Ureter (tissue), 1 donor: ENCODE results near the gene ATP2A2. TPM values are rescaled to one million over a fixed set of nuclear protein-coding genes. Genes with fewer than 3 reads are reported as not detected.
"Not testable (repeated sequence)": the region's sequence is repeated elsewhere in the genome, so short reads cannot be mapped to it uniquely, and the experiment has no call there.

ENCODE experiments used
- DNase-seq: peaks from one replicate; pipeline ENCODE4 v3.0.0-alpha.2; 2020; ENCODE audit warnings: low spot score
- total RNA-seq: library from RNA; stranded (reverse); gene quantifications from one replicate; pipeline ENCODE4 v1.2.4, GENCODE V29; 2023
- donor health status: DM: yes; HTN: yes; CAD: no.

ATP2A2 gene
- total RNA-seq, result 357 TPM

- DNase-seq, result peak; percentile 89
Observed at GRCh38 chr12:110280779-110281548, at the start of gene ATP2A2. TSS of gene ATP2A2 (plus strand) at chr12:110281247. CDS start at chr12:110281790, 543 bp downstream.

DNA sequence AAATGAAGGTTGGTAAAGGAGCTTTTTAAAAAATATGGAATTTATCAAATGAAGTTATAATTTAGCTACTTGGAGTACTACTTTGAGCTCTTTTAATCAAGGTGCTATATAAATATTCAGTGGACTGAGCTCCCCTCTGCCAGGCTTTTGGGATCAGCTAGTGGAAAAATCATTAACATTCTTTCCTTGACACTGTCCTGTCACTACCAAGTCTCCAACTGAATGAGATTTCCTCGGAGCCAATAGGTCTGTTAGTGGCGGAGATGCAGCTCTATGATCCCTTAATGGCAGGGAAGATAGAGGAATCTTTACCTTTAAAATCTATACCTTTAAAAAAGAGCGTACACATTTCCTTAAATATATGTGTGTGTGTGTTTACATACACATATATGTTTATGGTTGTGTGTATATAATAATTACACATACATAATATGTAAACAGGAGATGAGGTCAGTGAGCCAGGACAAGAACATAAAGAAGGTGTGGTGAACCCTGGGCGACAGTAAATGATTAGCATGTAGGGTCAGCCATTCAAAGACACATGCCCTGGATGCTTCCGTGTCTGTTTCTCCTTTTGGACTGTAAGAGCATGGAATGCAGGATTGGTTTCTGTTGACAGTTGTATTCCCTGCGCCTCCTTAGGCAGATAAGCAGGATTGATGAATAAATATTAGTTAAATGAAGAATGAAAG is 47.7 kb upstream of the ATP2A2 start:
- no peak for DNase-seq

- no peak for DNase-seq
Observed at GRCh38 chr12:110234331-110234751, 46.7 kb upstream of the ATP2A2 start.

- no peak for DNase-seq
Observed at GRCh38 chr12:110234755-110235154, 46.3 kb upstream of the ATP2A2 start.

- no peak for DNase-seq
Observed at GRCh38 chr12:110235383-110235782, 45.7 kb upstream of the ATP2A2 start.

GRCh38 chr12:110243227-110243626 is 37.8 kb upstream of the ATP2A2 start:
- DNase-seq, result no peak

DNA sequence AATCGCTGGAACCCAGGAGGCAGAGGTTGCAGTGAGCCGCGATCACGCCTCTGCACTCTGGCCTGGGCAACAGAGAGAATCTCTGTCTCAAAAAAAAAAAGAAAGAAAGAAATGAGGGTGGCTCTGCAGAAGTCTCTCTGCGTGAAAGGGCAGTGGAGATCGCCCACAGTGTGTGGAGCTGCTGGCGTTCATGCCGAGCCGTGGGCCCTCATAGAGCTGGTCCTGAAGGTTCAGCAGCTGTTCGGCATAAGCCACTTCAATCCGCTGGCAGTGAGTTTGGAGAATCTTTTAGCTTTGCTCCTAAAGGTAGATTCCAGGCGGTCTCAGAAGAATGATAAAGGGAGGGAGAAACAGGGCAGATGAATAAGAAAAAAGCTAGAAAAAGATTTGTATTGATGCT is 36.7 kb upstream of the ATP2A2 start:
- DNase-seq, result no peak

GRCh38 chr12:110244829-110245228 is 36.2 kb upstream of the ATP2A2 start:
- no peak for DNase-seq

- no peak for DNase-seq
Observed at GRCh38 chr12:110245369-110245772, 35.7 kb upstream of the ATP2A2 start.

DNA sequence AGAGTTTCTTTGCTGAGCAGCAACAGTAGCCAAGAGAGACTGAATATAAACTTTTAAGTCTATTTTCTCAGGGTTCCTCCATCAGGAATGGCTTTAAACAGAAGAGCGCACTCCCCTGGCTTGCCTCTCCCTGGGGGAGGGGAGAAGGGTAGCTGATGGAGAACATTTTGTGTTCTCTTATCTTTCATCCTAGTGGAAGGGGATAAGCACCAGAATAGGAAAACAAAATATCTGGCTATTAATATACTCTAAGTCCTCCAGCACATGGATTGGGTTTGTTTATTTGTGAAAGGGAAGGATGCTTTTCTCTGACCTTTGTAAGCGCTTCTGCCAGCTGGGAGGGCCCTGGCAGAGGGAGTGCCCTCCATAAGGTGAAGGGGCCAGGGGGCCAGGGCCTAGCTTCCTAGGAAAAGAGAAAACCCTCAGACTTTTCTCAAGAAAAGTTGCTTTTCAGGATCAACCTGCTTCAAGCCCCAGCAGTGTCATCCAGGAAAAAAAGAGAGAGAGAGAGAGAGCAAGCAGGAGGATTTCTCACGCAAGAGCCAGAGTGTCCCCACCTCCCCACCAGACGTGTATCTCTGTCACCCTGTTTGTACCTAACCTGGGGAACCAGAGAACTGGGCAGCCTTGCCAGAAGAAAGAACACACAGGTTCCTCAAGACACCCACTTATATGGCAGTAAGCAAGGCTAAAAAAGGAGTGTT is 34.3 kb upstream of the ATP2A2 start:
- no peak for DNase-seq

DNA sequence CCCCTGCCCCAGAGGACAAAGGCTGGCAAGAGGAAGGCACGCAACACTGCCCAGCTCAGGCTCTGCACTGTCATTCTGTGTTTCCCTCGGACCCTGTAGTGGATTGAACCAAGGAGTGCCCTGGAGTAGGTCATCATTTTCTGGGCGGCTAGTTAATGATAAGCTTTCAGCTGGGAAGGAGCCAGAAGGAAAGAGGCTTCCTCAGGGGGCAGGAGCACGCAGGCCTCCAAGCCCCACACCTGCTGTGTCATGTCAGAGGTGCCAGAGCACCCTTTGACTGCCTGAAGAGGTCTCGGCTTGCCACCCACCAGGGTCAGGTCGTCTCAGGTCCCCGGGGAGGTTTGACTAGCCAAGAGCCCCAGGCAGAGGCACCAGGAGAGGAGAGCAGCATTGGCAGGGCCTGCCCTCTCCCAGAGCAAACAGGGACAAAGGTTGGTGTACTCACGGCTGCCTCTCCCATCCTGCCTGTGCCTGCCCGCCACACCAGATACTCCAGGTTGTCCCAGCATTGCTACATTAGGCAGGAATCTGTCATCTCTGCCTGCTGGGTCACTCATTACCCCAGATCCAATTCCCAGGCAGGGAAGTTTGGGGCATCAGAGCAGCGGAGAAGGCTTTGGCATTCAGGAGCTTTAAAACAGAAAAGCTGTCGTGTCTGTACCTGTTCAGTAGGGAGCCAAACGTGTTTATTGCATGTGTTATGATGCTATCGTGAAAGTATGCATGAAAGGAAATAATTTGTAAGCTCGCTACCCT is 33.5 kb upstream of the ATP2A2 start:
- peak; percentile 67 for DNase-seq

GRCh38 chr12:110248096-110248447 is 33.0 kb upstream of the ATP2A2 start:
- DNase-seq, result peak; percentile 53

DNA sequence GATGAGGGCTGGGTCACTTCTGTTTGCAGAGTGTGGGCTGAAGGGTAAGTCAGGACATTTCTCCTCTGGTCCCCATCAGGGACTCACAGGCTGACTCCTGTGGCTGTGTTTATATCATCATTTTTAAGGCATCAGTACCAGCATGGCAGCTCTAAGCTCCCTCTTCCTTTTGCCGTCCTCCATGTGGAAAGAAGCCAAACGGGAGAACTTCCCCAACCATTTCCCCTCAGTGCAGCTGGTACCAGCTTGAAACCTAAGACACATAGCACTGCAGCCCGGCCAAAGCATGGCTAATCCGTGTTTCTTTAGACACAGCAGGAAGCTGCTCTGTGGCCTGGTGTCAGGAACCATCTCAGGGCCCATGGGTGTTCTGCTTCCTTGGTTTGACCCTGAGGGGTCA is 31.9 kb upstream of the ATP2A2 start:
- DNase-seq, result no peak

DNA sequence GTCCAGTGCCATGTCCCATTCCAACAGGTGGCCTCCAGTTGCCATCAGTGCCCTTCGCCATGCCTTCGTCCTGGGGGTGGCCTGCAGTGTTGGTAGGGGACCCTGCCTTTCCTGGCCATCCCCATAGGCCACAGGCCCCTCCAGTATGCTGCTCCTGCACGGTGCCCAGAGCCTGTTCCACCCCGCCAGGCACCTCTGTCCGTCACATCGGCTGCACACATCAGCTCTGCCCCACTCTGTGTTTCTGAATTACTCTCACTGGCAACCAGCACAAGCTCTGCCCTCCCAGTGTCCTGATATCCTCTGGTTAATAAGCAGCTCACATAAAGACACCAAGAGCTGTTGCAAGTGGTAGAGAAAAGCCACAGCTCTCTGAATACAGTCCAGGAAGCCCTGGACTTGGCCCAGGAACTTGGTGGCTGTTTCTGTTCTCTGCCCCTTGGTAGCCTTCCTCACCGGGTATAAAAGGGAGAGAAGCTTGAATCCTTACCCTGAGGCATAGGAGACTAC is 31.3 kb upstream of the ATP2A2 start:
- no peak for DNase-seq

- no peak for DNase-seq
Observed at GRCh38 chr12:110251381-110251780, 29.7 kb upstream of the ATP2A2 start.

DNA sequence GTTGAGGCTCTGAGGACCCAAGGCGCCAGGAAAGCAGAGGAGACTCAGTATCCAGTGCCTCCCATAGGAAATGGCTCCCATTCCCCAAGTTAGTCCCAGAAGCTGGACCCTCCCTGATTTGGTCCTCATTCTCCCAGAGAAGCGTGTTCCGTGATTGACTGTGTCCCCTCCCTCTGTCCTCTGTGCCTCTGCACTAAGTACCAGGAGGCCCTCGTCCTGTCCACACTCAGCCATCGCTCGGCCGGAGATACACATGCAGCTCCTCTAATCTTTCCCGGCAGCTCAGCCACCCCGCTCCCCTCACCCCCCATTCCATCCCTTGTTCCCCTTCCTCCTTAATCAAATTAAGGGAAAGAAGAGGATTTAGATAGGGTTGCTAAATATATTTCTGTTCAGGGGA is 28.3 kb upstream of the ATP2A2 start:
- DNase-seq, result no peak

DNA sequence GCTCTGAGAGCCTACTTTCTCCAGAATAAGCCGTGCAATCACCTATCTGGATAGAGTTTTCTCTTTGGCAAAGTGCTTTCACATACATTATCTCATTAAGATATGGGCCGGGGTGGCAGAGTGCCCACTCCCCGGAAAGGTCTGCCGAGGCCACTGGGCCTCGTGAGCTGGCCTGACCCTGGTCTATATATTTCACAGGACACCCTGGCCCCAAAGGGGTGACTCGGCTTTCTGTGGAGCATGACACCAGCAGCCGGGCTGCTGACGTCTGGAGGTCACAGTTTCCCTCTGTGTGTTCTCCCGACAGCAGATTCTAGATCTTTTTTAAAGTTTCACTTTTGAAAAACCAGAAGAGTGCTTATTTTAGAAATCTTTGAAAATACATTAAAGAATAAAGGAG is 27.9 kb upstream of the ATP2A2 start:
- no peak for DNase-seq

DNA sequence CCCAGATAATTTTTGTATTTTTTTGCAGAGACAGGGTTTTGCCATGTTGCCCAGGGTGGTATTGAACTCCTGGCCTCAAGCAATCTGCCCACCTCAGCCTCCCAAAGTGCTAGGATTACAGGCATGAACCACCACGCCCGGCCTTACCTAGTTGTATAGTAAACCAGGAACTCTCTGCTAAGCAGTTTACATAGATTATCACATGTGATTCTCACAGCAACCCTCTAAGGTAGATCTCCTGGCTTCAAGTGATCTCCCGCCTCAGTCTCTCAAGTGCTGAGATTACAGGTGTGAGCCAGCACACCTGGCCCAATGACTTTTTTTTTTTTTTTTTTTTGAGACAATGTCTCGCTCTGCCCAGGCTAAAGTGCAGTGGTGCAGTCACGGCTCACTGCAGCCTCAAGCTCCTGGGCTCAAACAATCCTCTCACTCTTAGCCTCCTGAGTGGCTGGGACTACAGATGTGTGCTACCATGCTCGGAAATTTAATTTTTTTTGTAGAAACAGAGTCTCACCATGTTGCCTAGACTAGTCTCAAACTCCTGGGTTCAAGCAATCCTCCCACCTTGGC is 26.0 kb upstream of the ATP2A2 start:
- no peak for DNase-seq

GRCh38 chr12:110255890-110256456 is 25.1 kb upstream of the ATP2A2 start:
- DNase-seq, result not testable (repeated sequence)

- no peak for DNase-seq
Observed at GRCh38 chr12:110256780-110257431, 24.1 kb upstream of the ATP2A2 start.

- no peak for DNase-seq
Observed at GRCh38 chr12:110258466-110258865, 22.6 kb upstream of the ATP2A2 start.
